Gastroesophageal sphincter (tissue), 3 donors: ENCODE data around the gene FRG2B.
"Not testable (repeated sequence)": the region's sequence is repeated elsewhere in the genome, so short reads cannot be mapped to it uniquely, and the experiment has no call there.

ENCODE experiments used
- CTCF ChIP-seq, 4 experiments: fragments of 200-600 bp in 2 of 4; fragments of 450-650 bp in 2 of 4; sonication (generic) in 1 of 4; IDR thresholded peaks; one replicate each; pipeline ENCODE4 v1.5.1; 2017 to 2019; ENCODE audit warnings: antibody characterized with exemption in 4 of 4, mild to moderate bottlenecking in 2 of 4, moderate library complexity in 2 of 4
- EP300 ChIP-seq: sonication (generic); formaldehyde crosslinking; IDR thresholded peaks from one replicate; pipeline ENCODE4 v1.6.1; 2017; ENCODE audit warnings: antibody characterized with exemption, mild to moderate bottlenecking
- POLR2A ChIP-seq, 2 donors: fragments of 450-650 bp; IDR thresholded peaks; one replicate each; pipeline ENCODE4 v1.6.1; 2017; ENCODE audit warnings: antibody characterized with exemption in 2 of 2, mild to moderate bottlenecking in 2 of 2, moderate library complexity in 1 of 2
- POLR2AphosphoS5 ChIP-seq: sonication (generic); formaldehyde crosslinking; IDR thresholded peaks from one replicate; pipeline ENCODE4 v1.6.1; 2017; ENCODE audit warnings: antibody characterized with exemption

DNA sequence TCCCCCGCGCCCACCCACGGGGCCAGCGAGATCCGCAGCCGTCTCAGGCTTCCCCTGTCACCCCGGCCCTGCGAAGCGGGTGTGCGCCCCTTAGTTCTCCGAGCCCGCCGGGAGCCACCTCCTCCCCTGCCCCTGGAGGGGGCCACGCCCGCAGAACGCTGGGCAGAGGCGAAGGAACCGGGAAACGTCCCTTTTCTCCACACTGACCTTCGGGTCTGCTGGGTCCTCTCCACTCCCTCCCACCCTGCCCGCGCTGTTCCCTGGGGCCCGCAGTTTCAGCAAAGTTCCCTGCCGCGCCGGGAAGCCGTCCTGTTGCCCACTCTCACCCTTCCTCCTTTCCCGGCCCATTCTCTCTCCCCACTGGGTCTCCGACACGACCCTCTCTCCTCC lies 11.2 kb upstream of the FRG2B start:
- not testable (repeated sequence) for TF ChIP-seq CTCF (IDR thresholded peaks at IDR 0.05); POLR2AphosphoS5; POLR2A (IDR thresholded peaks at IDR 0.05); EP300
